Upper lobe of right lung (tissue), 1 donor: ENCODE results near the gene NUBP2. TPM values are rescaled to one million over a fixed set of nuclear protein-coding genes. Genes with fewer than 3 reads are reported as not detected.

Experiments used
- ATAC-seq: fragments of 200-7000 bp; cut with Tn5 transposase; one replicate; pipeline ENCODE4 v1.9.1; 2020; ENCODE audit warnings: mild to moderate bottlenecking, moderate library complexity
- DNase-seq: peaks from one replicate; pipeline ENCODE4 v3.0.0-alpha.2; 2020
- H3K27ac ChIP-seq: fragments of 200-600 bp; one replicate; pipeline ENCODE4 v1.8.0; 2022
- H3K27me3 ChIP-seq: fragments of 200-600 bp; one replicate; pipeline ENCODE4 v1.8.0; 2022; ENCODE audit warnings: mild to moderate bottlenecking
- H3K36me3 ChIP-seq: fragments of 200-600 bp; one replicate; pipeline ENCODE4 v1.8.0; 2022
- H3K4me1 ChIP-seq: fragments of 200-600 bp; one replicate; pipeline ENCODE4 v1.8.0; 2022
- H3K4me3 ChIP-seq: fragments of 200-600 bp; one replicate; pipeline ENCODE4 v1.8.0; 2022; ENCODE audit warnings: mild to moderate bottlenecking
- H3K9me3 ChIP-seq: fragments of 200-600 bp; one replicate; pipeline ENCODE4 v1.8.0; 2022
- intact Hi-C: fragments of 100-400 bp; cut with DNase I; formaldehyde crosslinking; loops from one replicate; pipeline ENCODE4 v1.11.0; 2022
- total RNA-seq: library from RNA; stranded (reverse); fragmentation: NEBNext Ultra II Directional; extraction: Animal tissue kit (Norgen Biotek cat#: 25700); gene quantifications from one replicate; pipeline ENCODE4 v1.2.1, GENCODE V29; 2021
- TF ChIP-seq, protein P1 (sequence below): fragments of 200-600 bp; IDR thresholded peaks from one replicate; pipeline ENCODE4 v1.8.0; 2022; ENCODE audit warnings: antibody characterized with exemption
- donor health status: DM: no; HTN: yes; CAD: no; lungs with severe emphysema.

Gene NUBP2
- total RNA-seq, 1 donor from 2014 or later, result 38.9 TPM

DNA sequence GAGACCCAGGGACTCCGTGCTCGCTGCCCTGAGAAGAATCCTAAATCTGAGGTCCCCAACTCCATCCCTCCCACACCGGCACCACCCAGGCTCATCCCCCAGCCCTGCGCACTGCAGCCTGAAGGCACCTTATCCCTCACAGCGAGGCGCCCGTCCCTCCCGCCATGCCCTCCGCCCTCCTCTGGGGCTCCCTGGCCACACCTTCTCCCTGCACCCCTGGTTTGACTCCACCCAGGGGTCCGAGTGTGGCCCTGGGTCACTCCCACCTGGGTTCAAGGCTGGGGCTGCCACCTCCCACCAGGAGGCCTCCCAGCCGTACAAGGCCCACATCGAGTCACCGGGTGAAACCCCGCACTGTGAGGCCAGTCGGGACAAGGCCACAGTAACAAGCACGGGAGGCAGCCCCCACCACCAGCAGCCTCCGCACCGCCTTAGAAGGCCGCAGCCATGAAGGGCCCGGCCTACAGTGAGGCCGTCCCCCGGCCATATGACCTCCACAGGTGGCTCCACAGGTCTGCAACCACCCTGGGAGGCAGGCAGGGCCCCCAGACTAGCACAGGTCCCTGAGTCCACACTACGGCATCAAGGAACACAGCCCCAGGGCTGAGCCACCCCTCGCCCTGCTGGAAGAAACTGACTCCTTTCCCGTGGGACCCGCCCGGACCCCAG, 35.6 kb downstream of the NUBP2 start:
- no peaks in the 10 kb centered on the region for H3K9me3 ChIP-seq
- TF ChIP-seq, protein P1, sequence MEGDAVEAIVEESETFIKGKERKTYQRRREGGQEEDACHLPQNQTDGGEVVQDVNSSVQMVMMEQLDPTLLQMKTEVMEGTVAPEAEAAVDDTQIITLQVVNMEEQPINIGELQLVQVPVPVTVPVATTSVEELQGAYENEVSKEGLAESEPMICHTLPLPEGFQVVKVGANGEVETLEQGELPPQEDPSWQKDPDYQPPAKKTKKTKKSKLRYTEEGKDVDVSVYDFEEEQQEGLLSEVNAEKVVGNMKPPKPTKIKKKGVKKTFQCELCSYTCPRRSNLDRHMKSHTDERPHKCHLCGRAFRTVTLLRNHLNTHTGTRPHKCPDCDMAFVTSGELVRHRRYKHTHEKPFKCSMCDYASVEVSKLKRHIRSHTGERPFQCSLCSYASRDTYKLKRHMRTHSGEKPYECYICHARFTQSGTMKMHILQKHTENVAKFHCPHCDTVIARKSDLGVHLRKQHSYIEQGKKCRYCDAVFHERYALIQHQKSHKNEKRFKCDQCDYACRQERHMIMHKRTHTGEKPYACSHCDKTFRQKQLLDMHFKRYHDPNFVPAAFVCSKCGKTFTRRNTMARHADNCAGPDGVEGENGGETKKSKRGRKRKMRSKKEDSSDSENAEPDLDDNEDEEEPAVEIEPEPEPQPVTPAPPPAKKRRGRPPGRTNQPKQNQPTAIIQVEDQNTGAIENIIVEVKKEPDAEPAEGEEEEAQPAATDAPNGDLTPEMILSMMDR, result no peak
- no peak overlapping the region for H3K4me3 ChIP-seq
- DNase-seq (no peak), ATAC-seq (no peak)
- no peak overlapping the region for H3K27ac ChIP-seq
- intact Hi-C loops, result no loop called here
- H3K27me3 ChIP-seq, result no peaks in the 10 kb centered on the region
- peaks cover under 1% of the 10 kb centered on the region for H3K4me1 ChIP-seq
- peaks cover 73% of the 10 kb centered on the region for H3K36me3 ChIP-seq

DNA sequence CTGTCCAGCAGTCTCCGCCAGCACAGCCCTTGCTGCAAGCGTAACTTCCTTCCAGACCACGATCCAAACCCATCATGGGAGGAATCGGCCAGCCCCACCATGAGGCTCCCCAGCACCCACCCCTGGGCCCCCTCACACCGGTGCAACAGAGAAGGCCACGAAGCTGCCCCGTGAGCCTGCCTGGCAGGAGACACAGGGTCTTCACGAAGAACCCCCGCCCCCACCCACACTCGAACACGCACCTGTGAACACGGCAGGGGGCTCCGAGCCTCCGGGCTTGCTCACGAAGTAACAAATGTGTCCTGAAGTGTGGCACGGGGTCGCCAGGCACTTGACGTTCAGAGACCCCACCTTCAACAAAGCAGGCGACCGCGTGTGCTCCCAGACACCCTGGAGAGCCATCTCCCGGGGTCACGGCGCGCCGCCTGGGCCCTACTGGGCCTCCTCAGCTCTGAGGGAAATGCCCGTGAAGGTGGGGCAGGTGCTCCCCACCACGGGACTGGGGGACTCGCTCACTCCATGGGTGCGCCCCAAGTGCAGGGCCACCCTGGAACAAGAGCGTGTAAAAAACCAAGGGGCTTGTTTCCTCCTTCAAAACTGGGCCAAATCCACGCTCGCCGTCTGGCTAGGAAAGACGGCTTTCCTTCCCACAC, 36.2 kb downstream of the NUBP2 start:
- no peak overlapping the region for H3K27ac ChIP-seq
- TF ChIP-seq, protein P1, result no peak
- DNase-seq (peak; percentile 54), ATAC-seq (no peak)
- intact Hi-C loops, result no loop called here
- no peaks in the 10 kb centered on the region for H3K27me3 ChIP-seq
- H3K4me3 ChIP-seq, result no peak overlapping the region
- no peaks in the 10 kb centered on the region for H3K4me1 ChIP-seq
- H3K9me3 ChIP-seq, result no peaks in the 10 kb centered on the region
- peaks cover 71% of the 10 kb centered on the region for H3K36me3 ChIP-seq

DNA sequence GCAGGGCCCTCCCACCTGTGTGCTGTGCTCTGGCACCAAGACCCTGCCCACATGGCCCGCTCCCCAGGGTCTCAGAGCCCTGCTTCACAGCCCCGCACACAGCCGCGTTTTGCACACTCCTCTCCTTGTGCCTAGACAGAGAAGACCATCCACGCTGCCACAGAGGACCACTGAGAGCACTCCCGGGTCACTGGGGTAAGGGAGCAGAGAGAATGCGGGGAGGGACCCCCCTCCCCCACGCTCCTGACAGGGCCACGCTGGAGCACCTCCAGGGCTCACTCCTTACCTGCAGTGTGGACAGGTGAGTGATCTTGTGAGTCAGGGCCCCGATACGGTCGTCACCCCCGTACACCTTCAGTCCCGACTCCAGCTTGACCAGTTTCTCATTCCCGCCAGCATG, 36.9 kb downstream of the NUBP2 start:
- intact Hi-C loops, result no loop called here
- Histone ChIP-seq H3K27ac (no peak overlapping the region), H3K4me1 (peaks cover 2% of the 10 kb centered on the region), H3K36me3 (peaks cover 69% of the 10 kb centered on the region), H3K4me3 (no peak overlapping the region), H3K9me3 (no peaks in the 10 kb centered on the region), H3K27me3 (no peaks in the 10 kb centered on the region)
- TF ChIP-seq, protein P1, result no peak
- ATAC-seq (no peak), DNase-seq (no peak)

DNA sequence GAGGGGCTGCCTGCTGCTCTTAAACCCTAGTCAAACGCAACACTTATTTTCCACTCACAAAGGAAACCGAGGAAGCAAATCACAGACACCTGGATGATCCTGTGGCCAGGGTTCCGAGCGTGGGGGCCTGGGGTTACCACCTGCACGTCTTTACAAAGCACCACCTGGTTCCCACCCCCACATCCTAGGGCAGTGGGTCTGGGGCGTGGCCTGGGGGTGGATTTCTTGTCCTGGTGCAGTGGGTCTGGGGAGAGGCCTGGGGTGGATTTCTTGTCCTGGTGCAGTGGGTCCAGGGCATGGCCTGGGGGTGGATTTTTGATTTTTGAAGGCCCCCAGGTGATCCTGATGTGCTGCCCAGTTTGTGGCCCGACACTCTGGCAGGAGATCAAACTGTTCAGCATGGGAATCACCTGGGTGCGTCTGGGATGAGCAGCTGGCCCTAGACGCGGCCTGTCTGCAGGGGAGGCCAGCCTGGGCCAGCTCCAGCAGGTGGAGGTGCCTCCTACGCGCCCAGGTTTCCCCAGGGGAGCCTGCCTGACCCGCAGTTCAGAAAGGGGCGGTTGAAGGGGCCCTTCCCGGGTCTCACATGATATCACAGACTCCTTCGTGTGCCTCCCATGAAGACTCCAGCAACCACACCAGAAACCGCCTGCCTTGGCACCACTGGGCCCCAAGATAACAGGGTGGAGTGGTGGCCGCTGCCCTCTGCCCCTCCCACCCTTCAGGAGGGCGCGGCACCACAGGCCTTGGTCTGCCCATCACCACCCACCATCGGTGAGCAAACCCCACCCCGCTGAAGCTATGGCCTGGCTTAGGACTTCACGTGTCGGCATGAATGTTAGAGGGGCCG, 37.6 kb downstream of the NUBP2 start:
- intact Hi-C loops, result no loop called here
- no peaks in the 10 kb centered on the region for H3K27me3 ChIP-seq
- H3K4me1 ChIP-seq, result peaks cover 8% of the 10 kb centered on the region
- peaks cover 66% of the 10 kb centered on the region for H3K36me3 ChIP-seq
- ATAC-seq (no peak), DNase-seq (peak; percentile 42)
- no peaks in the 10 kb centered on the region for H3K9me3 ChIP-seq
- TF ChIP-seq, protein P1, result no peak
- H3K4me3 ChIP-seq, result no peak overlapping the region
- no peak overlapping the region for H3K27ac ChIP-seq

DNA sequence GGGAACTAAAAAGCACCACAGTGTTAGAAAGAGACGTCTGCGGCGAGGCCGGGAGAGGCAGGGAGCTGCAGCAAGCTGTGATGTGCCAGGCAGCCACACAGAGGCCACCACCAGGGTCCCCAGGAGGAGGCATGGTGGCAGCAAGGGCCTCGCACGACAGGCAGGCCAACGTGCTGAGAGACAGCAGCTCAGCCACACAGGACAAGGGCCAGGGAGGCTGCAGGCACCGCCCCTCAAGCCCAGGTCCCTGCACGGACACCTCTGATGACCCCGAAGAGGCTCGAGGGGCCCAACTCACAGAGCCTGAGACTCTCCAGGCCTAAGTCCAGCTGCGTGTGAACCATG, 38.2 kb downstream of the NUBP2 start:
- H3K27me3 ChIP-seq, result no peaks in the 10 kb centered on the region
- no peak for ATAC-seq
- H3K4me1 ChIP-seq, result peaks cover 13% of the 10 kb centered on the region
- DNase-seq, result no peak
- H3K9me3 ChIP-seq, result no peaks in the 10 kb centered on the region
- TF ChIP-seq, protein P1, result no peak
- peaks cover 60% of the 10 kb centered on the region for H3K36me3 ChIP-seq
- H3K27ac ChIP-seq, result no peak overlapping the region
- no peak overlapping the region for H3K4me3 ChIP-seq
- intact Hi-C loops, result no loop called here
